Gastrocnemius medialis (tissue), 4 donors: ENCODE results near the gene TAGLN2.

Source experiments
- CTCF ChIP-seq, 5 experiments: fragments of 450-650 bp in 3 of 5; fragments of 200-600 bp in 2 of 5; sonication (generic) in 2 of 5; IDR thresholded peaks in 4 of 5; conservative IDR thresholded peaks in 1 of 5; 1 replicate in 4 of 5; 2 replicates in 1 of 5; pipeline ENCODE4 v1.5.1; 2016 to 2019; ENCODE audit warnings: antibody characterized with exemption in 5 of 5, mild to moderate bottlenecking in 3 of 5, moderate library complexity in 3 of 5
- POLR2A ChIP-seq, 2 donors: fragments of 450-650 bp; IDR thresholded peaks; one replicate each; pipeline ENCODE4 v1.6.1; 2017; ENCODE audit warnings: antibody characterized with exemption in 2 of 2, mild to moderate bottlenecking in 2 of 2, moderate library complexity in 2 of 2

- no peak for TF ChIP-seq CTCF (IDR thresholded peaks at IDR 0.05 in 4 of 5, conservative IDR thresholded peaks at IDR 0.05 in 1 of 5)
- TF ChIP-seq POLR2A (IDR thresholded peaks at IDR 0.05): no peak
These were observed 5.1 kb downstream of the TAGLN2 start for GRCh38 chr1:159920202-159920601.
